HG02642 (cell line): Measurements from ENCODE around the gene LMBRD1.
"Not testable (repeated sequence)": the region's sequence is repeated elsewhere in the genome, so short reads cannot be mapped to it uniquely, and the experiment has no call there.

Source experiments
- ATAC-seq: cut with Tn5 transposase; IDR thresholded peaks from one replicate; pipeline ENCODE4 v1.9.1; 2021; ENCODE audit warnings: mild to moderate bottlenecking; ENCODE audit not compliant: unreplicated experiment, poor library complexity

The LMBRD1 gene

GRCh38 chr6:69801225-69801624, 4.4 kb upstream of the LMBRD1 start:
- ATAC-seq, result no peak

GRCh38 chr6:69798796-69799195, 2.0 kb upstream of the LMBRD1 start:
- ATAC-seq, result not testable (repeated sequence)

GRCh38 chr6:69796073-69796641, 653 bp downstream of the LMBRD1 start:
- ATAC-seq, result peak; percentile 24

- ATAC-seq, result peak; percentile 32
These were observed 1.2 kb downstream of the LMBRD1 start for GRCh38 chr6:69795469-69796072.

- no peak for ATAC-seq
These were observed 4.5 kb downstream of the LMBRD1 start for GRCh38 chr6:69792292-69792691.

- ATAC-seq, result peak; percentile 43
These were observed 5.7 kb downstream of the LMBRD1 start for GRCh38 chr6:69791065-69791471.

- ATAC-seq, result peak; percentile 10
These were observed 6.2 kb downstream of the LMBRD1 start for GRCh38 chr6:69790629-69791028.

- ATAC-seq, result no peak
These were observed 7.2 kb downstream of the LMBRD1 start for GRCh38 chr6:69789578-69789977.

GRCh38 chr6:69787436-69787835, 9.4 kb downstream of the LMBRD1 start:
- ATAC-seq, result not testable (repeated sequence)

GRCh38 chr6:69785697-69786096, 11.1 kb downstream of the LMBRD1 start:
- no peak for ATAC-seq

GRCh38 chr6:69784595-69785377, 12.0 kb downstream of the LMBRD1 start:
- ATAC-seq, result peak; percentile 74

GRCh38 chr6:69783108-69783507, 13.7 kb downstream of the LMBRD1 start:
- ATAC-seq, result no peak

- no peak for ATAC-seq
These were observed 16.1 kb downstream of the LMBRD1 start for GRCh38 chr6:69780585-69781178.

- no peak for ATAC-seq
These were observed 20.9 kb downstream of the LMBRD1 start for GRCh38 chr6:69775941-69776340.

GRCh38 chr6:69775585-69775849, 21.3 kb downstream of the LMBRD1 start:
- no peak for ATAC-seq

GRCh38 chr6:69774740-69775584, 21.8 kb downstream of the LMBRD1 start:
- ATAC-seq, result no peak

- ATAC-seq, result no peak
These were observed 25.5 kb downstream of the LMBRD1 start for GRCh38 chr6:69771158-69771906.

- no peak for ATAC-seq
These were observed 28.1 kb downstream of the LMBRD1 start for GRCh38 chr6:69768664-69769063.

GRCh38 chr6:69763763-69764162, 33.0 kb downstream of the LMBRD1 start:
- no peak for ATAC-seq

GRCh38 chr6:69761853-69762252, 35.0 kb downstream of the LMBRD1 start:
- ATAC-seq, result no peak
